ENCODE measurements around the gene NPHP4. TPM values are rescaled to one million over a fixed set of nuclear protein-coding genes. Genes with fewer than 3 reads are reported as not detected.

Gene NPHP4
- total RNA-seq, 2 experiments from 2014 or later, result 6.2 to 7.7 TPM

- Mint-ChIP-seq H3K36me3 (ENCODE audit: low read depth) (peaks cover 14% of the 10 kb centered on the region), H3K27ac (no peak overlapping the region), H3K27me3 (no peaks in the 10 kb centered on the region), H3K4me3 (no peak overlapping the region), H3K9me3 (no peaks in the 10 kb centered on the region), H3K4me1 (ENCODE audit: low read depth) (no peaks in the 10 kb centered on the region)
- peaks cover 13% of the 10 kb centered on the region for H3K36me3 ChIP-seq (ENCODE audit: insufficient read depth, low read length)
- ATAC-seq (ENCODE audit: poor library complexity) (no peak), DNase-seq (no peak)
- no peak overlapping the region for H3K27ac ChIP-seq (ENCODE audit: low read depth in 1 of 2, low read length in 2 of 2)
- H3K27me3 ChIP-seq (ENCODE audit: control insufficient read depth in 1 of 2, insufficient read depth in 2 of 2, low read length in 2 of 2), result no peaks in the 10 kb centered on the region
- no peak overlapping the region for H3K4me3 ChIP-seq (ENCODE audit: low read length)
- CTCF ChIA-PET, result no interaction called here
- intact Hi-C loops (cut with DNase I, micrococcal nuclease), result no loop called here
- POLR2A ChIA-PET, result no interaction called here
- no peak for TF ChIP-seq CTCF (IDR thresholded peaks at IDR 0.05)
- no peaks in the 10 kb centered on the region for H3K9me3 ChIP-seq (ENCODE audit: control insufficient read depth in 1 of 2, insufficient read depth in 1 of 2, low read length in 2 of 2)
- H3K4me1 ChIP-seq (ENCODE audit: insufficient read depth, low read length), result no peaks in the 10 kb centered on the region
These were observed 86.8 kb downstream of the NPHP4 start for GRCh38 chr1:5905436-5905835.

- no peak for DNase-seq
- no peak overlapping the region for H3K27ac Mint-ChIP-seq
- H3K4me3 ChIP-seq (ENCODE audit: low read length), result no peak overlapping the region
- no peaks in the 10 kb centered on the region for H3K27me3 ChIP-seq (ENCODE audit: control insufficient read depth in 1 of 2, insufficient read depth in 2 of 2, low read length in 2 of 2)
- H3K9me3 ChIP-seq (ENCODE audit: control insufficient read depth in 1 of 2, insufficient read depth in 1 of 2, low read length in 2 of 2), result no peaks in the 10 kb centered on the region
- no peaks in the 10 kb centered on the region for H3K4me1 ChIP-seq (ENCODE audit: insufficient read depth, low read length)
- no peaks in the 10 kb centered on the region for H3K27me3 Mint-ChIP-seq
- TF ChIP-seq CTCF (IDR thresholded peaks at IDR 0.05), result no peak
- ChIA-PET CTCF (no interaction called here), POLR2A (no interaction called here)
- H3K36me3 Mint-ChIP-seq (ENCODE audit: low read depth), result peaks cover 14% of the 10 kb centered on the region
- intact Hi-C loops (cut with DNase I, micrococcal nuclease), result no loop called here
- no peaks in the 10 kb centered on the region for H3K9me3 Mint-ChIP-seq
- no peak overlapping the region for H3K27ac ChIP-seq (ENCODE audit: low read depth in 1 of 2, low read length in 2 of 2)
- no peaks in the 10 kb centered on the region for H3K4me1 Mint-ChIP-seq (ENCODE audit: low read depth)
- H3K4me3 Mint-ChIP-seq, result no peak overlapping the region
- no peak for ATAC-seq (ENCODE audit: poor library complexity)
- H3K36me3 ChIP-seq (ENCODE audit: insufficient read depth, low read length), result peaks cover 13% of the 10 kb centered on the region
These were observed 87.7 kb downstream of the NPHP4 start for GRCh38 chr1:5904551-5904950.

GRCh38 chr1:5903680-5904079 lies 88.5 kb downstream of the NPHP4 start:
- no peak overlapping the region for H3K4me3 ChIP-seq (ENCODE audit: low read length)
- H3K27ac ChIP-seq (ENCODE audit: low read depth in 1 of 2, low read length in 2 of 2), result no peak overlapping the region
- no peak overlapping the region for H3K27ac Mint-ChIP-seq
- H3K4me3 Mint-ChIP-seq, result no peak overlapping the region
- no peaks in the 10 kb centered on the region for H3K9me3 Mint-ChIP-seq
- no peaks in the 10 kb centered on the region for H3K27me3 Mint-ChIP-seq
- no peaks in the 10 kb centered on the region for H3K4me1 Mint-ChIP-seq (ENCODE audit: low read depth)
- H3K36me3 Mint-ChIP-seq (ENCODE audit: low read depth), result peaks cover 14% of the 10 kb centered on the region
- DNase-seq (no peak), ATAC-seq (ENCODE audit: poor library complexity) (no peak)
- peaks cover 13% of the 10 kb centered on the region for H3K36me3 ChIP-seq (ENCODE audit: insufficient read depth, low read length)
- intact Hi-C loops (cut with DNase I, micrococcal nuclease), result no loop called here
- no peak for TF ChIP-seq CTCF (IDR thresholded peaks at IDR 0.05)
- no peaks in the 10 kb centered on the region for H3K9me3 ChIP-seq (ENCODE audit: control insufficient read depth in 1 of 2, insufficient read depth in 1 of 2, low read length in 2 of 2)
- POLR2A ChIA-PET, result no interaction called here
- CTCF ChIA-PET, result no interaction called here
- H3K4me1 ChIP-seq (ENCODE audit: insufficient read depth, low read length), result no peaks in the 10 kb centered on the region
- H3K27me3 ChIP-seq (ENCODE audit: control insufficient read depth in 1 of 2, insufficient read depth in 2 of 2, low read length in 2 of 2), result no peaks in the 10 kb centered on the region

Data from CD4-positive, alpha-beta T cell (primary cell).